Calu3 (cell line): Measurements from ENCODE around the gene CTPS2. TPM values are rescaled to one million over a fixed set of nuclear protein-coding genes. Genes with fewer than 3 reads are reported as not detected.
"Not testable (repeated sequence)": the region's sequence is repeated elsewhere in the genome, so short reads cannot be mapped to it uniquely, and the experiment has no call there.

Experiments used
- BruUV-seq: library from RNA; stranded (reverse); fragments of 400-500 nt; replicated peaks from 2 replicates; lab custom pipeline; 2021; lab: Mats Ljungman, UMichigan
- CTCF ChIA-PET: fragments of 300-600 bp; sonication (Branson Sonifier 250); formaldehyde crosslinking; loops from one replicate; lab custom pipeline; 2022; ENCODE audit warnings: antibody characterized with exemption; lab: Charles Lee
- DNase-seq: peaks from one replicate; pipeline ENCODE4 v3.0.0; 2022
- H3K27ac Mint-ChIP-seq: one replicate; pipeline ENCODE4 v1.8.0; 2022; ENCODE audit warnings: mixed read lengths; ENCODE audit not compliant: unreplicated experiment
- H3K27me3 Mint-ChIP-seq: one replicate; pipeline ENCODE4 v1.8.0; 2022; ENCODE audit warnings: mixed read lengths; ENCODE audit not compliant: unreplicated experiment
- H3K36me3 Mint-ChIP-seq: one replicate; pipeline ENCODE4 v1.8.0; 2022; ENCODE audit warnings: mild to moderate bottlenecking, moderate library complexity, mixed read lengths; ENCODE audit not compliant: insufficient read depth, unreplicated experiment
- H3K4me1 Mint-ChIP-seq: one replicate; pipeline ENCODE4 v1.8.0; 2022; ENCODE audit warnings: mild to moderate bottlenecking, low read depth, mixed read lengths; ENCODE audit not compliant: unreplicated experiment
- H3K4me3 Mint-ChIP-seq: one replicate; pipeline ENCODE4 v1.8.0; 2022; ENCODE audit warnings: mild to moderate bottlenecking, low read depth, moderate library complexity, mixed read lengths; ENCODE audit not compliant: unreplicated experiment
- H3K9me3 Mint-ChIP-seq: one replicate; pipeline ENCODE4 v1.8.0; 2022; ENCODE audit warnings: low read depth, mixed read lengths; ENCODE audit not compliant: unreplicated experiment
- intact Hi-C: fragments of 100-400 bp; cut with micrococcal nuclease; formaldehyde crosslinking; loops from one replicate; pipeline ENCODE4 v1.10.0; 2022; ENCODE audit not compliant: unreplicated experiment
- total RNA-seq: library from RNA; stranded (reverse); gene quantifications from 2 replicates; pipeline ENCODE4 v1.2.3, GENCODE V29; 2022
- TF ChIP-seq, protein P1 (sequence below): fragments of 200-600 bp; IDR thresholded peaks from one replicate; pipeline ENCODE4 v1.8.0; 2022; ENCODE audit warnings: antibody characterized with exemption; ENCODE audit not compliant: unreplicated experiment

CTPS2 gene
- total RNA-seq, 1 experiment from 2014 or later = 23.2 TPM

DNA sequence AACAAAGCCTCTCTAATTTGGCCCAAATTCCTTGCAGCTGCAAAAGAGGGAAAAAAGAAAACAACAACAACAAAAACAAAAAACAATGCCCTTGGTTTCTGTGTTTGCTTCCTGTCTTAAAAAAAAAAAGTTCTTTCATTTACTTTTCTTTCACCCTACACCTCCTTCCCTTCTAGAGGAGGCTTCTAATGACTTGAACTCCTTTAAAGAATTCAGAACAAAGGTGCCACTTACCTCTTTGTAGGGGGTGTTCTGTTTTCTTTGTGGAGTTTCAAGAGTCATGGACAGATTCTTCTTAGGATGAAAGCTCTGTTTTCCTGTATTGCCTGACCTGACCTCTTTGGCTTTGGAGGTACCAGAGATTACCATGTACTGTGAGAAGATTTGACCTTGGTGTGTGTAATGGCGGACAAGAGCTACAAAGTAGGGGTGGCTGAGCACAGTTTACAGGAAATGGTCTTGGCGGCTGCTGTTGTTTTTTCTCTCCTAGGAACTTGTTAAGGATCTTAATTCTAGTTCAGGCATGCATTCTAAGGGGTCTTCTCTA is 134.9 kb downstream of the CTPS2 start:
- TF ChIP-seq, protein P1, sequence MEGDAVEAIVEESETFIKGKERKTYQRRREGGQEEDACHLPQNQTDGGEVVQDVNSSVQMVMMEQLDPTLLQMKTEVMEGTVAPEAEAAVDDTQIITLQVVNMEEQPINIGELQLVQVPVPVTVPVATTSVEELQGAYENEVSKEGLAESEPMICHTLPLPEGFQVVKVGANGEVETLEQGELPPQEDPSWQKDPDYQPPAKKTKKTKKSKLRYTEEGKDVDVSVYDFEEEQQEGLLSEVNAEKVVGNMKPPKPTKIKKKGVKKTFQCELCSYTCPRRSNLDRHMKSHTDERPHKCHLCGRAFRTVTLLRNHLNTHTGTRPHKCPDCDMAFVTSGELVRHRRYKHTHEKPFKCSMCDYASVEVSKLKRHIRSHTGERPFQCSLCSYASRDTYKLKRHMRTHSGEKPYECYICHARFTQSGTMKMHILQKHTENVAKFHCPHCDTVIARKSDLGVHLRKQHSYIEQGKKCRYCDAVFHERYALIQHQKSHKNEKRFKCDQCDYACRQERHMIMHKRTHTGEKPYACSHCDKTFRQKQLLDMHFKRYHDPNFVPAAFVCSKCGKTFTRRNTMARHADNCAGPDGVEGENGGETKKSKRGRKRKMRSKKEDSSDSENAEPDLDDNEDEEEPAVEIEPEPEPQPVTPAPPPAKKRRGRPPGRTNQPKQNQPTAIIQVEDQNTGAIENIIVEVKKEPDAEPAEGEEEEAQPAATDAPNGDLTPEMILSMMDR = no peak
- no peak overlapping the region for H3K27ac Mint-ChIP-seq
- CTCF ChIA-PET = no interaction called here
- no TSS peak for BruUV-seq
- intact Hi-C loops = no loop called here
- H3K4me1 Mint-ChIP-seq = no peaks in the 10 kb centered on the region
- DNase-seq = no peak
- no peaks in the 10 kb centered on the region for H3K36me3 Mint-ChIP-seq
- H3K9me3 Mint-ChIP-seq = no peaks in the 10 kb centered on the region
- no peak overlapping the region for H3K4me3 Mint-ChIP-seq
- H3K27me3 Mint-ChIP-seq = no peaks in the 10 kb centered on the region

- H3K4me3 Mint-ChIP-seq, H3K9me3 Mint-ChIP-seq, DNase-seq, H3K27ac Mint-ChIP-seq, H3K27me3 Mint-ChIP-seq, intact Hi-C loops, H3K36me3 Mint-ChIP-seq, BruUV-seq, H3K4me1 Mint-ChIP-seq, CTCF ChIA-PET: not testable (repeated sequence)
Observed at GRCh38 chrX:16575388-16575787, 137.1 kb downstream of the CTPS2 start.

GRCh38 chrX:16573781-16574180 is 138.7 kb downstream of the CTPS2 start:
- Mint-ChIP-seq H3K4me1 (no peaks in the 10 kb centered on the region), H3K9me3 (no peaks in the 10 kb centered on the region), H3K27me3 (no peaks in the 10 kb centered on the region), H3K4me3 (no peak overlapping the region), H3K27ac (no peak overlapping the region), H3K36me3 (no peaks in the 10 kb centered on the region)
- BruUV-seq = no TSS peak
- intact Hi-C loops = no loop called here
- TF ChIP-seq, protein P1 = no peak
- DNase-seq = no peak
- CTCF ChIA-PET = no interaction called here

- Mint-ChIP-seq H3K27ac (no peak overlapping the region), H3K27me3 (no peaks in the 10 kb centered on the region), H3K4me1 (no peaks in the 10 kb centered on the region), H3K4me3 (no peak overlapping the region), H3K9me3 (no peaks in the 10 kb centered on the region), H3K36me3 (no peaks in the 10 kb centered on the region)
- no peak for DNase-seq
- intact Hi-C loops = no loop called here
- BruUV-seq = no TSS peak
- CTCF ChIA-PET = no interaction called here
- TF ChIP-seq, protein P1 = no peak
Observed at GRCh38 chrX:16567681-16568080, 144.8 kb downstream of the CTPS2 start.

DNA sequence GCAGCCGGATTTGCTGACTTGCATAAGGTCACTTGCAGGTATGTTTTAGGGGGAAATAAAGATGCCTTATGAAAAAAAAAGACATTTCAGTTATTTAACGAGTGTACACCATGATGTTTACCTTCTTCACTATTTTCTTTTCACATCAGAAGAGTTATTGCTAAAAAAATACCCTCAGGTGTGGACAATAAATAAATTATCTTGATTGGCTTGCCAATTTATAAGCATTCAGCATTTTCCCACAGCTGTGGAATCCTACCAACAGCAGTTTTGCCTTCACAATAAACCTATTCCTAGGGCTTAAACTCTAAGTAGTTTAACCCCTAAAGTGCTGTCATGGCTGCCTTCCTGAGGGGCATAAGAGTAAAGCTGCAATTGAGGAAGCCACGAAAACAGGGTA is 145.9 kb downstream of the CTPS2 start:
- H3K27me3 Mint-ChIP-seq = no peaks in the 10 kb centered on the region
- no peaks in the 10 kb centered on the region for H3K4me1 Mint-ChIP-seq
- no peak for DNase-seq
- H3K4me3 Mint-ChIP-seq = no peak overlapping the region
- H3K27ac Mint-ChIP-seq = no peak overlapping the region
- TF ChIP-seq, protein P1 = no peak
- H3K9me3 Mint-ChIP-seq = no peaks in the 10 kb centered on the region
- no peaks in the 10 kb centered on the region for H3K36me3 Mint-ChIP-seq
- intact Hi-C loops = no loop called here
- no TSS peak for BruUV-seq
- CTCF ChIA-PET = no interaction called here
